ENCODE data around the gene IKZF3. TPM values are rescaled to one million over a fixed set of nuclear protein-coding genes. Genes with fewer than 3 reads are reported as not detected.

The IKZF3 gene
- total and polyA plus RNA-seq, 4 donors = 0.03 to 2.8 (median 1.2) TPM

GRCh38 chr17:39848600-39848999 is 15.5 kb downstream of the IKZF3 start:
- intact Hi-C loops (cut with DNase I) = no loop called here
- H3K9me3 ChIP-seq (ENCODE audit: control insufficient read depth, low read length) = no peaks in the 10 kb centered on the region
- 72 to 73% methylated on average over 4 of the region's 4 CpGs for WGBS, 2 donors

GRCh38 chr17:39846205-39846604 is 17.9 kb downstream of the IKZF3 start:
- H3K27ac ChIP-seq (ENCODE audit: low read depth in 1 of 2, low read length in 2 of 2) = no peak overlapping the region
- DNase-seq (no peak), ATAC-seq (ENCODE audit: low FRiP score) (no peak)
- whole genome bisulfite sequencing, 2 donors = 66 to 70% methylated on average over 4 of the region's 4 CpGs
- no peaks in the 10 kb centered on the region for H3K9me3 ChIP-seq (ENCODE audit: control insufficient read depth, low read length)
- no peak overlapping the region for H3K4me3 ChIP-seq (ENCODE audit: low read length in 2 of 2)
- no peaks in the 10 kb centered on the region for H3K36me3 ChIP-seq (ENCODE audit: control insufficient read depth in 1 of 2, insufficient read depth in 2 of 2, low read length in 1 of 2)
- intact Hi-C loops (cut with DNase I) = no loop called here
- H3K27me3 ChIP-seq (ENCODE audit: control insufficient read depth in 1 of 2, insufficient read depth in 2 of 2, low read length in 1 of 2) = peaks cover 0 to 1% of the 10 kb centered on the region in 2 donors
- no peaks in the 10 kb centered on the region for H3K4me1 ChIP-seq (ENCODE audit: control insufficient read depth in 1 of 2, insufficient read depth in 2 of 2, low read length in 2 of 2)

More at GRCh38 chr17:39848600-39848999, 15.5 kb downstream of the IKZF3 start:
- DNase-seq (no peak), ATAC-seq (ENCODE audit: low FRiP score) (no peak)
- H3K27ac ChIP-seq (ENCODE audit: low read depth in 1 of 2, low read length in 2 of 2) = no peak overlapping the region
- no peaks in the 10 kb centered on the region for H3K36me3 ChIP-seq (ENCODE audit: control insufficient read depth in 1 of 2, insufficient read depth in 2 of 2, low read length in 1 of 2)
- H3K27me3 ChIP-seq (ENCODE audit: control insufficient read depth in 1 of 2, insufficient read depth in 2 of 2, low read length in 1 of 2) = no peaks in the 10 kb centered on the region
- no peaks in the 10 kb centered on the region for H3K4me1 ChIP-seq (ENCODE audit: control insufficient read depth in 1 of 2, insufficient read depth in 2 of 2, low read length in 2 of 2)
- H3K4me3 ChIP-seq (ENCODE audit: low read length in 2 of 2) = no peak overlapping the region

- no peaks in the 10 kb centered on the region for H3K36me3 ChIP-seq (ENCODE audit: control insufficient read depth in 1 of 2, insufficient read depth in 2 of 2, low read length in 1 of 2)
- no peak for ATAC-seq (ENCODE audit: low FRiP score)
- DNase-seq = no peak
- no peak overlapping the region for H3K4me3 ChIP-seq (ENCODE audit: low read length in 2 of 2)
- H3K27me3 ChIP-seq (ENCODE audit: control insufficient read depth in 1 of 2, insufficient read depth in 2 of 2, low read length in 1 of 2) = peaks cover 0 to 4% of the 10 kb centered on the region in 2 donors
- no peak overlapping the region for H3K27ac ChIP-seq (ENCODE audit: low read depth in 1 of 2, low read length in 2 of 2)
- intact Hi-C loops (cut with DNase I) = no loop called here
- no peaks in the 10 kb centered on the region for H3K9me3 ChIP-seq (ENCODE audit: control insufficient read depth, low read length)
- H3K4me1 ChIP-seq (ENCODE audit: control insufficient read depth in 1 of 2, insufficient read depth in 2 of 2, low read length in 2 of 2) = no peaks in the 10 kb centered on the region
- WGBS, 2 donors = 67 to 69% methylated on average over 8 of the region's 8 CpGs
Observed at GRCh38 chr17:39845052-39845846, 18.9 kb downstream of the IKZF3 start.

GRCh38 chr17:39841134-39841683 is 22.9 kb downstream of the IKZF3 start:
- peaks cover 7% of the 10 kb centered on the region for H3K9me3 ChIP-seq (ENCODE audit: control insufficient read depth, low read length)
- H3K27me3 ChIP-seq (ENCODE audit: control insufficient read depth in 1 of 2, insufficient read depth in 2 of 2, low read length in 1 of 2) = peaks cover 0 to 4% of the 10 kb centered on the region in 2 donors
- no peak overlapping the region for H3K4me3 ChIP-seq (ENCODE audit: low read length in 2 of 2)
- WGBS, 2 donors = 71 to 72% methylated on average over 2 of the region's 2 CpGs
- no peak overlapping the region for H3K27ac ChIP-seq (ENCODE audit: low read depth in 1 of 2, low read length in 2 of 2)
- intact Hi-C loops (cut with DNase I) = no loop called here
- DNase-seq (no peak), ATAC-seq (ENCODE audit: low FRiP score) (no peak)
- H3K36me3 ChIP-seq (ENCODE audit: control insufficient read depth in 1 of 2, insufficient read depth in 2 of 2, low read length in 1 of 2) = no peaks in the 10 kb centered on the region
- H3K4me1 ChIP-seq (ENCODE audit: control insufficient read depth in 1 of 2, insufficient read depth in 2 of 2, low read length in 2 of 2) = no peaks in the 10 kb centered on the region

GRCh38 chr17:39838784-39839183 is 25.3 kb downstream of the IKZF3 start:
- intact Hi-C loops (cut with DNase I) = no loop called here
- ATAC-seq (ENCODE audit: low FRiP score) (no peak), DNase-seq (no peak)
- H3K27ac ChIP-seq (ENCODE audit: low read depth in 1 of 2, low read length in 2 of 2) = no peak overlapping the region
- peaks cover 15% of the 10 kb centered on the region for H3K9me3 ChIP-seq (ENCODE audit: control insufficient read depth, low read length)
- H3K36me3 ChIP-seq (ENCODE audit: control insufficient read depth in 1 of 2, insufficient read depth in 2 of 2, low read length in 1 of 2) = no peaks in the 10 kb centered on the region
- WGBS, 2 donors = 70 to 77% methylated on average over 1 of the region's 1 CpG
- peaks cover 0 to 5% of the 10 kb centered on the region in 2 donors for H3K27me3 ChIP-seq (ENCODE audit: control insufficient read depth in 1 of 2, insufficient read depth in 2 of 2, low read length in 1 of 2)
- H3K4me1 ChIP-seq (ENCODE audit: control insufficient read depth in 1 of 2, insufficient read depth in 2 of 2, low read length in 2 of 2) = no peaks in the 10 kb centered on the region
- H3K4me3 ChIP-seq (ENCODE audit: low read length in 2 of 2) = no peak overlapping the region

GRCh38 chr17:39838057-39838456 is 26.1 kb downstream of the IKZF3 start:
- DNase-seq = no peak
- intact Hi-C loops (cut with DNase I) = no loop called here
- H3K4me1 ChIP-seq (ENCODE audit: control insufficient read depth in 1 of 2, insufficient read depth in 2 of 2, low read length in 2 of 2) = no peaks in the 10 kb centered on the region
- no peak for ATAC-seq (ENCODE audit: low FRiP score)
- no peaks in the 10 kb centered on the region for H3K36me3 ChIP-seq (ENCODE audit: control insufficient read depth in 1 of 2, insufficient read depth in 2 of 2, low read length in 1 of 2)
- H3K9me3 ChIP-seq (ENCODE audit: control insufficient read depth, low read length) = peaks cover 15% of the 10 kb centered on the region
- H3K27ac ChIP-seq (ENCODE audit: low read depth in 1 of 2, low read length in 2 of 2) = no peak overlapping the region
- no peak overlapping the region for H3K4me3 ChIP-seq (ENCODE audit: low read length in 2 of 2)
- 80 to 84% methylated on average over 1 of the region's 1 CpG for WGBS, 2 donors
- peaks cover 0 to 5% of the 10 kb centered on the region in 2 donors for H3K27me3 ChIP-seq (ENCODE audit: control insufficient read depth in 1 of 2, insufficient read depth in 2 of 2, low read length in 1 of 2)

- WGBS, 2 donors = 78 to 79% methylated on average over 6 of the region's 6 CpGs
- DNase-seq (no peak), ATAC-seq (ENCODE audit: low FRiP score) (no peak)
- H3K4me3 ChIP-seq (ENCODE audit: low read length in 2 of 2) = no peak overlapping the region
- no peaks in the 10 kb centered on the region for H3K36me3 ChIP-seq (ENCODE audit: control insufficient read depth in 1 of 2, insufficient read depth in 2 of 2, low read length in 1 of 2)
- no peaks in the 10 kb centered on the region for H3K4me1 ChIP-seq (ENCODE audit: control insufficient read depth in 1 of 2, insufficient read depth in 2 of 2, low read length in 2 of 2)
- no peak overlapping the region for H3K27ac ChIP-seq (ENCODE audit: low read depth in 1 of 2, low read length in 2 of 2)
- H3K27me3 ChIP-seq (ENCODE audit: control insufficient read depth in 1 of 2, insufficient read depth in 2 of 2, low read length in 1 of 2) = peaks cover 0 to 3% of the 10 kb centered on the region in 2 donors
- H3K9me3 ChIP-seq (ENCODE audit: control insufficient read depth, low read length) = peaks cover 15% of the 10 kb centered on the region
- intact Hi-C loops (cut with DNase I) = no loop called here
Observed at GRCh38 chr17:39836117-39836516, 28.0 kb downstream of the IKZF3 start.

GRCh38 chr17:39835038-39835786 is 28.9 kb downstream of the IKZF3 start:
- Histone ChIP-seq H3K4me1 (ENCODE audit: control insufficient read depth in 1 of 2, insufficient read depth in 2 of 2, low read length in 2 of 2) (no peaks in the 10 kb centered on the region), H3K4me3 (ENCODE audit: low read length in 2 of 2) (no peak overlapping the region), H3K36me3 (ENCODE audit: control insufficient read depth in 1 of 2, insufficient read depth in 2 of 2, low read length in 1 of 2) (no peaks in the 10 kb centered on the region), H3K27me3 (ENCODE audit: control insufficient read depth in 1 of 2, insufficient read depth in 2 of 2, low read length in 1 of 2) (peaks cover 0 to 2% of the 10 kb centered on the region in 2 donors), H3K9me3 (ENCODE audit: control insufficient read depth, low read length) (peaks cover 15% of the 10 kb centered on the region), H3K27ac (ENCODE audit: low read depth in 1 of 2, low read length in 2 of 2) (no peak overlapping the region)
- ATAC-seq (ENCODE audit: low FRiP score) (no peak), DNase-seq (no peak)
- intact Hi-C loops (cut with DNase I) = no loop called here
- WGBS, 2 donors = 93% methylated on average over 17 of the region's 17 CpGs
